Measurements from ENCODE around the gene HELZ. TPM values are rescaled to one million over a fixed set of nuclear protein-coding genes. Genes with fewer than 3 reads are reported as not detected.

Gene HELZ
- total RNA-seq, 1 donor from 2014 or later, result 53.4 TPM

GRCh38 chr17:67243284-67243683 lies 1.7 kb downstream of the HELZ start:
- Histone ChIP-seq H3K4me3 (ENCODE audit: insufficient read depth, low read depth, low read length) (peak overlapping the region; percentile 85), H3K27me3 (ENCODE audit: insufficient read depth, low read length) (no peaks in the 10 kb centered on the region), H3K9me3 (ENCODE audit: insufficient read depth, low read depth, low read length) (no peaks in the 10 kb centered on the region), H3K4me2 (ENCODE audit: low read length) (peak overlapping the region; percentile 98), H4K20me1 (ENCODE audit: insufficient read depth, low read length) (peaks cover 28% of the 10 kb centered on the region), H3K9ac (ENCODE audit: low read length) (peak overlapping the region; percentile 96), H3K79me2 (ENCODE audit: insufficient read depth, low read length) (peaks cover 53% of the 10 kb centered on the region), H3K27ac (ENCODE audit: low read depth, low read length) (no peak overlapping the region), H3K36me3 (ENCODE audit: insufficient read depth, low read length) (peaks cover 7% of the 10 kb centered on the region), H2AFZ (ENCODE audit: low read depth, low read length) (no peak overlapping the region), H3K4me1 (ENCODE audit: insufficient read depth, low read length) (peaks cover 25% of the 10 kb centered on the region)
- TF ChIP-seq CTCF (IDR thresholded peaks at IDR 0.05; ENCODE audit: insufficient read depth, low read depth, low read length), result no peak
- TF ChIP-seq EZH2 (IDR thresholded peaks at IDR 0.05; ENCODE audit: insufficient read depth, low read length), result no peak
- H3K9me3 Mint-ChIP-seq (ENCODE audit: unreplicated experiment), result no peaks in the 10 kb centered on the region
- H3K27ac Mint-ChIP-seq (ENCODE audit: unreplicated experiment), result no peak overlapping the region
- H3K36me3 Mint-ChIP-seq (ENCODE audit: low read depth, unreplicated experiment), result peaks cover 9% of the 10 kb centered on the region
- no peaks in the 10 kb centered on the region for H3K27me3 Mint-ChIP-seq (ENCODE audit: low read depth, unreplicated experiment)
- H3K4me3 Mint-ChIP-seq (ENCODE audit: unreplicated experiment), result peak overlapping the region; percentile 96
- FAIRE-seq (no peak), DNase-seq (ENCODE audit: low read depth) (no peak)
- H3K4me1 Mint-ChIP-seq (ENCODE audit: low read depth, unreplicated experiment), result peaks cover 39% of the 10 kb centered on the region

GRCh38 chr17:67241719-67242341 lies 3.2 kb downstream of the HELZ start:
- peaks cover 28% of the 10 kb centered on the region for H4K20me1 ChIP-seq (ENCODE audit: insufficient read depth, low read length)
- no peak overlapping the region for H3K4me3 ChIP-seq (ENCODE audit: insufficient read depth, low read depth, low read length)
- no peaks in the 10 kb centered on the region for H3K9me3 ChIP-seq (ENCODE audit: insufficient read depth, low read depth, low read length)
- H3K9ac ChIP-seq (ENCODE audit: low read length), result no peak overlapping the region
- FAIRE-seq (no peak), DNase-seq (ENCODE audit: low read depth) (no peak)
- H3K36me3 Mint-ChIP-seq (ENCODE audit: low read depth, unreplicated experiment), result peaks cover 7% of the 10 kb centered on the region
- peak overlapping the region; percentile 71 for H3K4me3 Mint-ChIP-seq (ENCODE audit: unreplicated experiment)
- peaks cover 25% of the 10 kb centered on the region for H3K4me1 ChIP-seq (ENCODE audit: insufficient read depth, low read length)
- H3K9me3 Mint-ChIP-seq (ENCODE audit: unreplicated experiment), result no peaks in the 10 kb centered on the region
- no peaks in the 10 kb centered on the region for H3K27me3 ChIP-seq (ENCODE audit: insufficient read depth, low read length)
- H3K27ac Mint-ChIP-seq (ENCODE audit: unreplicated experiment), result peak overlapping the region; percentile 53
- H3K4me1 Mint-ChIP-seq (ENCODE audit: low read depth, unreplicated experiment), result peaks cover 39% of the 10 kb centered on the region
- no peak overlapping the region for H3K4me2 ChIP-seq (ENCODE audit: low read length)
- H3K36me3 ChIP-seq (ENCODE audit: insufficient read depth, low read length), result peaks cover 12% of the 10 kb centered on the region
- no peaks in the 10 kb centered on the region for H3K27me3 Mint-ChIP-seq (ENCODE audit: low read depth, unreplicated experiment)
- H2AFZ ChIP-seq (ENCODE audit: low read depth, low read length), result no peak overlapping the region
- H3K79me2 ChIP-seq (ENCODE audit: insufficient read depth, low read length), result peaks cover 61% of the 10 kb centered on the region
- TF ChIP-seq EZH2 (IDR thresholded peaks at IDR 0.05; ENCODE audit: insufficient read depth, low read length) (no peak), CTCF (IDR thresholded peaks at IDR 0.05; ENCODE audit: insufficient read depth, low read depth, low read length) (no peak)
- H3K27ac ChIP-seq (ENCODE audit: low read depth, low read length), result no peak overlapping the region

- H3K4me3 Mint-ChIP-seq (ENCODE audit: unreplicated experiment), result no peak overlapping the region
- FAIRE-seq (no peak), DNase-seq (ENCODE audit: low read depth) (peak; percentile 72)
- no peak overlapping the region for H3K27ac Mint-ChIP-seq (ENCODE audit: unreplicated experiment)
- Histone ChIP-seq H3K9me3 (ENCODE audit: insufficient read depth, low read depth, low read length) (no peaks in the 10 kb centered on the region), H3K27me3 (ENCODE audit: insufficient read depth, low read length) (no peaks in the 10 kb centered on the region), H3K79me2 (ENCODE audit: insufficient read depth, low read length) (peaks cover 69% of the 10 kb centered on the region), H3K4me3 (ENCODE audit: insufficient read depth, low read depth, low read length) (no peak overlapping the region), H3K4me2 (ENCODE audit: low read length) (peak overlapping the region; percentile 19), H3K36me3 (ENCODE audit: insufficient read depth, low read length) (peaks cover 17% of the 10 kb centered on the region), H3K4me1 (ENCODE audit: insufficient read depth, low read length) (peaks cover 17% of the 10 kb centered on the region), H4K20me1 (ENCODE audit: insufficient read depth, low read length) (peaks cover 32% of the 10 kb centered on the region), H3K9ac (ENCODE audit: low read length) (no peak overlapping the region), H3K27ac (ENCODE audit: low read depth, low read length) (peak overlapping the region; percentile 47), H2AFZ (ENCODE audit: low read depth, low read length) (no peak overlapping the region)
- no peaks in the 10 kb centered on the region for H3K27me3 Mint-ChIP-seq (ENCODE audit: low read depth, unreplicated experiment)
- no peaks in the 10 kb centered on the region for H3K9me3 Mint-ChIP-seq (ENCODE audit: unreplicated experiment)
- H3K36me3 Mint-ChIP-seq (ENCODE audit: low read depth, unreplicated experiment), result peaks cover 11% of the 10 kb centered on the region
- peaks cover 39% of the 10 kb centered on the region for H3K4me1 Mint-ChIP-seq (ENCODE audit: low read depth, unreplicated experiment)
- TF ChIP-seq CTCF (IDR thresholded peaks at IDR 0.05; ENCODE audit: insufficient read depth, low read depth, low read length) (no peak), EZH2 (IDR thresholded peaks at IDR 0.05; ENCODE audit: insufficient read depth, low read length) (no peak)
These were observed 5.4 kb downstream of the HELZ start for GRCh38 chr17:67239597-67239996.
